HepG2 (cell line): ENCODE data around the gene NEIL1. TPM values are rescaled to one million over a fixed set of nuclear protein-coding genes. Genes with fewer than 3 reads are reported as not detected.

Experiments used
- ARNT ChIP-seq: fragments of 450-650 bp; IDR thresholded peaks from 2 replicates; pipeline ENCODE4 v1.6.1; 2017
- ATRX ChIP-seq: sonication (generic); formaldehyde crosslinking; IDR thresholded peaks from 2 replicates; pipeline ENCODE4 v1.4.0; 2020; ENCODE audit warnings: missing genetic modification reagents, borderline replicate concordance
- CREBL2 ChIP-seq: sonication (generic); formaldehyde crosslinking; IDR thresholded peaks from 2 replicates; pipeline ENCODE4 v1.8.1; 2023; ENCODE audit warnings: missing genetic modification reagents, mild to moderate bottlenecking, borderline replicate concordance
- KIAA2018 ChIP-seq: sonication (generic); formaldehyde crosslinking; IDR thresholded peaks from 2 replicates; pipeline ENCODE4 v1.5.0; 2020; ENCODE audit warnings: mild to moderate bottlenecking, missing genetic modification reagents, borderline replicate concordance
- SAP130 ChIP-seq: IDR thresholded peaks from 2 replicates; pipeline ENCODE4 v1.6.1; 2016; ENCODE audit warnings: low read depth
- SKIL ChIP-seq: sonication (generic); formaldehyde crosslinking; IDR thresholded peaks from 2 replicates; pipeline ENCODE4 v1.8.0; 2022; ENCODE audit warnings: missing genetic modification reagents, mild to moderate bottlenecking, moderate library complexity, borderline replicate concordance
- TCF7 ChIP-seq: sonication (generic); IDR thresholded peaks from 2 replicates; pipeline ENCODE4 v1.6.1; 2016; ENCODE audit warnings: antibody characterized with exemption, low read depth
- ZFP1 ChIP-seq: IDR thresholded peaks from 2 replicates; pipeline ENCODE4 v1.6.1; 2016
- ZFP82 ChIP-seq: sonication (generic); formaldehyde crosslinking; IDR thresholded peaks from 2 replicates; pipeline ENCODE4 v1.5.1; 2020; ENCODE audit warnings: mild to moderate bottlenecking, missing genetic modification reagents, borderline replicate concordance
- ZNF143 ChIP-seq: sonication (generic); formaldehyde crosslinking; IDR thresholded peaks from 2 replicates; pipeline ENCODE4 v1.4.0; 2020; ENCODE audit warnings: missing genetic modification reagents
- polyA plus RNA-seq, 8 experiments: library from polyadenylated mRNA; depleted of rRNA in 3 of 8; stranded (reverse) in 7 of 8; unstranded in 1 of 8; fragments of >200 nt; fragmentation: Illumina TruSeq in 4 of 8; extraction: Trizol in 4 of 8; gene quantifications; 2 replicates each; pipeline versions ENCODE4 v1.2.1 to v1.2.3, GENCODE V29; 2011 to 2016; ENCODE audit warnings: low read depth in 4 of 8, missing spikeins in 1 of 8, mixed read lengths in 1 of 8; ENCODE audit not compliant: insufficient read depth in 1 of 8
- total RNA-seq, 5 experiments: library from RNA; depleted of rRNA; stranded (reverse); fragments of >200 nt; fragmentation: Illumina TruSeq; extraction: Trizol; gene quantifications; 2 replicates each; pipeline ENCODE4 v1.2.3, GENCODE V29; 2016; ENCODE audit warnings: low read depth in 1 of 5
- TF ChIP-seq, protein P1 (sequence below): sonication (generic); formaldehyde crosslinking; IDR thresholded peaks from 2 replicates; pipeline ENCODE4 v1.4.0; 2020; ENCODE audit warnings: missing genetic modification reagents, mild to moderate bottlenecking, borderline replicate concordance
- TF ChIP-seq, protein P2 (sequence below): sonication (generic); formaldehyde crosslinking; IDR thresholded peaks from 2 replicates; pipeline ENCODE4 v1.4.0; 2020; ENCODE audit warnings: missing genetic modification reagents, borderline replicate concordance

The NEIL1 gene
- total and polyA plus RNA-seq, 2 of the 13 experiments (the other 11 are each of a cell fraction or from before 2014, with no cell fraction given) = 10.4 to 15.5 TPM

- TF ChIP-seq KIAA2018 (CRISPR knock-in tag) (no peak), ZFP82 (CRISPR knock-in tag) (no peak), SAP130 (CRISPR knock-in tag) (no peak), ATRX (CRISPR knock-in tag) (no peak), ZNF143 (no peak), ZFP1 (CRISPR knock-in tag) (no peak), CREBL2 (CRISPR knock-in tag) (no peak), TCF7 (no peak), ARNT (no peak), SKIL (no peak)
- TF ChIP-seq, protein P1, sequence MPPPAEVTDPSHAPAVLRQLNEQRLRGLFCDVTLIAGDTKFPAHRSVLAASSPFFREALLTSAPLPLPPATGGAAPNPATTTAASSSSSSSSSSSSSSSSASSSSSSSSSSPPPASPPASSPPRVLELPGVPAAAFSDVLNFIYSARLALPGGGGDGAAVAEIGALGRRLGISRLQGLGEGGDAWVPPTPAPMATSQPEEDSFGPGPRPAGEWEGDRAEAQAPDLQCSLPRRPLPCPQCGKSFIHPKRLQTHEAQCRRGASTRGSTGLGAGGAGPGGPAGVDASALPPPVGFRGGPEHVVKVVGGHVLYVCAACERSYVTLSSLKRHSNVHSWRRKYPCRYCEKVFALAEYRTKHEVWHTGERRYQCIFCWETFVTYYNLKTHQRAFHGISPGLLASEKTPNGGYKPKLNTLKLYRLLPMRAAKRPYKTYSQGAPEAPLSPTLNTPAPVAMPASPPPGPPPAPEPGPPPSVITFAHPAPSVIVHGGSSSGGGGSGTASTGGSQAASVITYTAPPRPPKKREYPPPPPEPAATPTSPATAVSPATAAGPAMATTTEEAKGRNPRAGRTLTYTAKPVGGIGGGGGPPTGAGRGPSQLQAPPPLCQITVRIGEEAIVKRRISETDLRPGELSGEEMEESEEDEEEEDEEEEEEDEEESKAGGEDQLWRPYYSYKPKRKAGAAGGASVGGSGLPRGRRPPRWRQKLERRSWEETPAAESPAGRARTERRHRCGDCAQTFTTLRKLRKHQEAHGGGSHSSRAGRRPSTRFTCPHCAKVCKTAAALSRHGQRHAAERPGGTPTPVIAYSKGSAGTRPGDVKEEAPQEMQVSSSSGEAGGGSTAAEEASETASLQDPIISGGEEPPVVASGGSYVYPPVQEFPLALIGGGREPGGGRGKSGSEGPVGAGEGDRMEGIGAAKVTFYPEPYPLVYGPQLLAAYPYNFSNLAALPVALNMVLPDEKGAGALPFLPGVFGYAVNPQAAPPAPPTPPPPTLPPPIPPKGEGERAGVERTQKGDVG (CRISPR knock-in tag) = no peak
- TF ChIP-seq, protein P2, sequence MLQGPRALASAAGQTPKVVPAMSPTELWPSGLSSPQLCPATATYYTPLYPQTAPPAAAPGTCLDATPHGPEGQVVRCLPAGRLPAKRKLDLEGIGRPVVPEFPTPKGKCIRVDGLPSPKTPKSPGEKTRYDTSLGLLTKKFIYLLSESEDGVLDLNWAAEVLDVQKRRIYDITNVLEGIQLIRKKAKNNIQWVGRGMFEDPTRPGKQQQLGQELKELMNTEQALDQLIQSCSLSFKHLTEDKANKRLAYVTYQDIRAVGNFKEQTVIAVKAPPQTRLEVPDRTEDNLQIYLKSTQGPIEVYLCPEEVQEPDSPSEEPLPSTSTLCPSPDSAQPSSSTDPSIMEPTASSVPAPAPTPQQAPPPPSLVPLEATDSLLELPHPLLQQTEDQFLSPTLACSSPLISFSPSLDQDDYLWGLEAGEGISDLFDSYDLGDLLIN (CRISPR knock-in tag) = no peak
Observed at GRCh38 chr15:75327491-75327890, 19.3 kb upstream of the NEIL1 start (continued).
